AG04450 (cell line): ENCODE data around the gene CCDC30. TPM values are rescaled to one million over a fixed set of nuclear protein-coding genes. Genes with fewer than 3 reads are reported as not detected.

Source experiments
- CTCF ChIA-PET: fragments of 300-600, 350-600 bp; formaldehyde crosslinking; extraction: SDS; loops from one replicate; lab custom pipeline; 2022; ENCODE audit warnings: antibody characterized with exemption, inconsistent platforms; lab: Charles Lee
- POLR2A ChIA-PET: fragments of 350-600 bp; formaldehyde crosslinking; extraction: SDS; loops from one replicate; lab custom pipeline; 2021; ENCODE audit warnings: antibody characterized with exemption, inconsistent platforms; lab: Yijun Ruan, JAX
- DNase-seq: peaks from one replicate; pipeline ENCODE4 v3.0.0-alpha.2; 2011; ENCODE audit warnings: low read depth, low spot score
- H3K27ac ChIP-seq: one replicate; pipeline ENCODE4 v1.5.1; 2012; ENCODE audit warnings: low read depth, low read length, control low read depth
- H3K27me3 ChIP-seq: one replicate; pipeline ENCODE4 v1.6.0; 2012; ENCODE audit warnings: low read length; ENCODE audit not compliant: control insufficient read depth, insufficient read depth
- H3K4me3 ChIP-seq: 2 replicates; pipeline ENCODE4 v1.5.1; 2011; ENCODE audit warnings: mild to moderate bottlenecking, low read depth, low read length, control low read depth
- H3K9me3 ChIP-seq: 2 replicates; pipeline ENCODE4 v1.5.1; 2012; ENCODE audit warnings: low read length; ENCODE audit not compliant: control insufficient read depth, insufficient read depth
- polyA plus RNA-seq: library from polyadenylated mRNA; depleted of rRNA; stranded (reverse); fragments of >200 nt; gene quantifications from 2 replicates; pipeline ENCODE4 v1.2.3, GENCODE V29; 2011
- TF ChIP-seq, protein P1 (sequence below): IDR thresholded peaks from 2 replicates; pipeline ENCODE4 v1.5.1; 2011; ENCODE audit warnings: low read depth, low read length, control low read depth, inconsistent platforms

The CCDC30 gene
- polyA plus RNA-seq, 1 experiment = 0.61 TPM

DNA sequence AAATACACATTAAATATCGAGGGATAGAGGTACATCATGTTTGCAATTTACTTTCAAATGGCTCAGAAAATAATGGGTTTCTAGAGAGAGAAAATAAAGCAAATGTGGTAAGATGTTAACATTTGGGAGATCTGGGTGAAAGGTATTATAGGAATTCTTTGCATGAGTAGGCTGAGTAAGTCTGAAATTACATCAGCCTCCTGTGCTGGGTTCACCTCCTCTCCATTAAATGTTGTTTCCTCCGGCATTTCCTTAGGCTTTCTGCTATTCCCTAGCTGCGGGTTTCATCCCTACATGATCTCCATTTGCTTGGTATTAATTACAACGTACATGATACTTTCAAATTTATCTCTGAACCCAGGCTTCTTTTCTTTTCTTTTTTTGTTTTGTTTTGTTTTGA lies 38.9 kb upstream of the CCDC30 start:
- no peaks in the 10 kb centered on the region for H3K9me3 ChIP-seq
- ChIA-PET CTCF (no interaction called here), POLR2A (no interaction called here)
- TF ChIP-seq, protein P1, sequence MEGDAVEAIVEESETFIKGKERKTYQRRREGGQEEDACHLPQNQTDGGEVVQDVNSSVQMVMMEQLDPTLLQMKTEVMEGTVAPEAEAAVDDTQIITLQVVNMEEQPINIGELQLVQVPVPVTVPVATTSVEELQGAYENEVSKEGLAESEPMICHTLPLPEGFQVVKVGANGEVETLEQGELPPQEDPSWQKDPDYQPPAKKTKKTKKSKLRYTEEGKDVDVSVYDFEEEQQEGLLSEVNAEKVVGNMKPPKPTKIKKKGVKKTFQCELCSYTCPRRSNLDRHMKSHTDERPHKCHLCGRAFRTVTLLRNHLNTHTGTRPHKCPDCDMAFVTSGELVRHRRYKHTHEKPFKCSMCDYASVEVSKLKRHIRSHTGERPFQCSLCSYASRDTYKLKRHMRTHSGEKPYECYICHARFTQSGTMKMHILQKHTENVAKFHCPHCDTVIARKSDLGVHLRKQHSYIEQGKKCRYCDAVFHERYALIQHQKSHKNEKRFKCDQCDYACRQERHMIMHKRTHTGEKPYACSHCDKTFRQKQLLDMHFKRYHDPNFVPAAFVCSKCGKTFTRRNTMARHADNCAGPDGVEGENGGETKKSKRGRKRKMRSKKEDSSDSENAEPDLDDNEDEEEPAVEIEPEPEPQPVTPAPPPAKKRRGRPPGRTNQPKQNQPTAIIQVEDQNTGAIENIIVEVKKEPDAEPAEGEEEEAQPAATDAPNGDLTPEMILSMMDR = no peak
- peaks cover 23% of the 10 kb centered on the region for H3K27me3 ChIP-seq
- no peak for DNase-seq
- H3K27ac ChIP-seq = no peak overlapping the region
- no peak overlapping the region for H3K4me3 ChIP-seq

DNA sequence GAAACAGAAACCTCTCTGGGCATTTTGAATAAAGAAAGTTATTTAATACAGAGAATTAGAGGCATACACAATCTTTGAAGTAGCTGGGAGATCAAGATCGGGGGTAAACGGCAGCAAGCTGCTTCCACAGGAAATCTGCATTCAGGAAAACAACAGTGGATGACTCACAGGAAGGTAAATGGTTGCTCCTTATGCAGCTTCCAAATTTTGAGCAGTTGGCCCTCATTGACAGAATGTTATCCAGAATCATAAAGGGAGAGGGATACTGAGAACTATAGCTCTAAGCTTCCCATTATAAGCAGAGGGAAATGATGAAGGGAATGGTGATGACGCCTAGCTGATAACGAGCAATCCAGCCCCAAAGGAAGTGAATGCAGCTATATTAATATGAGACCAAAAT lies 35.8 kb upstream of the CCDC30 start:
- DNase-seq = no peak
- no peak overlapping the region for H3K4me3 ChIP-seq
- ChIA-PET CTCF (no interaction called here), POLR2A (no interaction called here)
- peaks cover 10% of the 10 kb centered on the region for H3K27me3 ChIP-seq
- TF ChIP-seq, protein P1 = no peak
- no peaks in the 10 kb centered on the region for H3K9me3 ChIP-seq
- no peak overlapping the region for H3K27ac ChIP-seq

DNA sequence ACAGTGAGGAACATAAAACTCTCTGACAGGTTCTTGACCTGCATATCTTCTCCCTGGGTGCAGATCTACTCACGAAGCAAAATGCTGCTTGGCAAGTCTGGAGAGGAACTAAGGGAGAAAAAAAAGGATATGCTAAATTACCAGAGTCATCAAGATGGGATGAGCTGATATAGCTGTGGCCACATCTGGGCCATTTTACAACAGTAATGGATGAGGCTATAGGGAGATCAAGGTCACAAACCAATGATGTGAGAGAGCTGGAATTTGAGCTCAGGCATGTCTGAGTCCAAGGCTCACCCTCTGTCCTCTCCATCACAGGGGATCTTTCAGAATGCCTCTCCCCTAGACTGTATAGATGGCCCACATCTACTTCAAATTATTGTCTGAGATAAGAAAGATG lies 33.5 kb upstream of the CCDC30 start:
- ChIA-PET POLR2A (no interaction called here), CTCF (no interaction called here)
- peaks cover 6% of the 10 kb centered on the region for H3K27me3 ChIP-seq
- TF ChIP-seq, protein P1 = no peak
- DNase-seq = no peak
- H3K9me3 ChIP-seq = no peaks in the 10 kb centered on the region
- no peak overlapping the region for H3K27ac ChIP-seq
- H3K4me3 ChIP-seq = no peak overlapping the region

DNA sequence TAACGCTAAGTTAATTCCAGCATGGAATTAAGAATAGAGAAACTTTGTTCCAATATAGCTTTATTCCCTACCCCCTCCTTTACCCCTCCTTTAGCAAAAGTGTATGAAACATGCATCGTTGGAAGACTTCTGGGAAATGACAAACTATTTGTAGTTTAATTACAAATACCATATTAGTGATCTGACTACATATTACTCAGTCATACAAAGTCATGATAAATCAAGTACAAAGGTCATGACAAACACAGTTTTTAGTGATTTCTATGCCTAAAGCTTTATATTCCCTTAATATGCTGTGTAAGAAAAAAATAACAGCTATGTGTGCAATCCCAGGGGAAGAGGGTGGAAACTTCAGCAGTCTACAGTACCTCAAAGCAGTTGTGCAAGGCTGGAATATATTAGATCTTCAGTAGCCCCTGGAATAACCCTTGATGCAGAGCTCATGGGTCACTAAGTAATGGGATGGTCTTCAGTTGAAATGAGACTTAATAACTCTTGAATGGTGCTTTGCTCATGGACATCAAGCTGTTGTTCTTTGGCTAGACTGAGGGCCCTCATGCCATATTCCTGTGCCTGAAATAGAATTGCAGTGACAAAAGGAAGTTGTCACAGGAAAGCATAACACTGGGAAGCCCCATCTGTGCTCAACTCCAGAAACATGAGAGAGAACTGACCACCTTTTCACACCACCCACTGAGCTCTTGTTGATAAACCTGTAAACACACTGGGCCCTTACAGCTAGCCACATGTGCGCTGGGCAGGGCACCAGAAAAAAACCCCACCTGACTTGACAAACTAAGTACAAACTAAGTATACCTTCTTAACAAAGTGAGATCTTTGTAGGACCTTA lies 32.6 kb upstream of the CCDC30 start:
- no peak for DNase-seq
- no peak overlapping the region for H3K4me3 ChIP-seq
- no peak overlapping the region for H3K27ac ChIP-seq
- TF ChIP-seq, protein P1 = no peak
- ChIA-PET POLR2A (no interaction called here), CTCF (interaction anchor here (0.5 kb wide), 1 partner anchor 28 kb away, joined by 3 read pairs; no protein-coding TSS in a partner anchor)
- peaks cover 10% of the 10 kb centered on the region for H3K27me3 ChIP-seq
- H3K9me3 ChIP-seq = no peaks in the 10 kb centered on the region

DNA sequence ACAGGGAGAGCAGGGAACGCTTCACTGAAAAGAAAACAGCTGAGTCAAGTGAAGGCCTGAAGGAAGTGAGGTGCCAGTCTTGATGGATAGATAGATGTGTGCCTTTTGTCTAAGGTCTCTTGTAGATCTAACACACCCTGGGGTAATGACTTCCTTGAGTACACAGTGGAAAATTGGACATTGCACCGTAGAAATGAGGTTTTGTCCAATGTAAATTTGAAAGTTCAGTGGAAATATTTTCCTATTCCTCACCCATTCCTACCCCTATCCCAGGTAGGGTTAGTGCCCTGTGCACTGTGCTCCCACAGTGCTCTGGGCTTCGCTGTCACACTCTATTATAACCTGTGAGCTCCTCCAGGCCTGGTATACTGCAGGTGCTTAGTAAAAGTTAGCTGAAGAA lies 31.6 kb upstream of the CCDC30 start:
- H3K9me3 ChIP-seq = no peaks in the 10 kb centered on the region

More for the DNA sequence above, 31.6 kb upstream of the CCDC30 start:
- CTCF ChIA-PET = no interaction called here
- TF ChIP-seq, protein P1 = no peak
- no peak overlapping the region for H3K4me3 ChIP-seq
- H3K27me3 ChIP-seq = peaks cover 10% of the 10 kb centered on the region
- POLR2A ChIA-PET = no interaction called here
- no peak overlapping the region for H3K27ac ChIP-seq
- no peak for DNase-seq
